HepG2 (cell line): ENCODE results near the gene NT5DC4. TPM values are rescaled to one million over a fixed set of nuclear protein-coding genes. Genes with fewer than 3 reads are reported as not detected.
A peak's percentile ranks its signal among the peaks of the same experiment; 100 is the strongest.

Experiments used
- ASH2L ChIP-seq: fragments of 300-600, 200-600 bp; sonication (generic); IDR thresholded peaks from 2 replicates; pipeline ENCODE4 v1.7.0; 2017; ENCODE audit warnings: low read depth, mild to moderate bottlenecking, moderate library complexity, mixed read lengths, low read length; ENCODE audit not compliant: insufficient read length
- ATAD3A ChIP-seq: sonication (generic); formaldehyde crosslinking; IDR thresholded peaks from 2 replicates; pipeline ENCODE4 v1.4.0; 2020; ENCODE audit warnings: missing genetic modification reagents
- CC2D1A ChIP-seq: sonication (generic); formaldehyde crosslinking; IDR thresholded peaks from 2 replicates; pipeline ENCODE4 v1.8.1; 2023; ENCODE audit warnings: mild to moderate bottlenecking, missing genetic modification reagents
- CCDC6 ChIP-seq: sonication (generic); formaldehyde crosslinking; IDR thresholded peaks from 2 replicates; pipeline ENCODE4 v1.8.1; 2022; ENCODE audit warnings: mild to moderate bottlenecking, missing genetic modification reagents, moderate library complexity
- EED ChIP-seq: sonication (generic); formaldehyde crosslinking; IDR thresholded peaks from 2 replicates; pipeline ENCODE4 v1.5.0; 2020; ENCODE audit warnings: mild to moderate bottlenecking, missing genetic modification reagents
- FOXC1 ChIP-seq: sonication (generic); formaldehyde crosslinking; IDR thresholded peaks from 2 replicates; pipeline ENCODE4 v1.8.0; 2022; ENCODE audit warnings: mild to moderate bottlenecking, missing genetic modification reagents, borderline replicate concordance
- KLF16 ChIP-seq, 2 experiments: sonication (generic) in 1 of 2; formaldehyde crosslinking in 1 of 2; IDR thresholded peaks; 2 replicates each; pipeline versions ENCODE4 v1.6.1 to v1.8.0; 2016 to 2023; ENCODE audit warnings: missing genetic modification reagents in 2 of 2, missing compliant biosample characterization in 1 of 2
- MED1 ChIP-seq: sonication (generic); formaldehyde crosslinking; IDR thresholded peaks from 2 replicates; pipeline ENCODE4 v1.4.0; 2020; ENCODE audit warnings: missing genetic modification reagents
- RBFOX2 ChIP-seq: fragments of 200-400 bp; formaldehyde crosslinking; IDR thresholded peaks from 2 replicates; pipeline ENCODE4 v1.6.1; 2017; ENCODE audit warnings: low read depth, mild to moderate bottlenecking, low read length
- SAFB2 ChIP-seq: sonication (generic); formaldehyde crosslinking; IDR thresholded peaks from 2 replicates; pipeline ENCODE4 v1.5.1; 2020; ENCODE audit warnings: missing genetic modification reagents, low read depth, mild to moderate bottlenecking, borderline replicate concordance
- SOX5 ChIP-seq: IDR thresholded peaks from 2 replicates; pipeline ENCODE4 v1.6.1; 2016; ENCODE audit warnings: borderline replicate concordance
- ZBTB42 ChIP-seq: sonication (generic); formaldehyde crosslinking; IDR thresholded peaks from 2 replicates; pipeline ENCODE4 v1.5.0; 2020; ENCODE audit warnings: mild to moderate bottlenecking, missing genetic modification reagents
- ZNF292 ChIP-seq: sonication (generic); formaldehyde crosslinking; IDR thresholded peaks from 2 replicates; pipeline ENCODE4 v1.8.1; 2022; ENCODE audit warnings: mild to moderate bottlenecking, low read depth, missing genetic modification reagents, borderline replicate concordance
- ZNF607 ChIP-seq: sonication (generic); formaldehyde crosslinking; IDR thresholded peaks from 2 replicates; pipeline ENCODE4 v1.5.1; 2020; ENCODE audit warnings: missing genetic modification reagents, mild to moderate bottlenecking, borderline replicate concordance
- ZNF720 ChIP-seq: sonication (generic); formaldehyde crosslinking; IDR thresholded peaks from 2 replicates; pipeline ENCODE4 v1.4.0; 2020; ENCODE audit warnings: missing genetic modification reagents
- ZNF749 ChIP-seq: sonication (generic); formaldehyde crosslinking; IDR thresholded peaks from 2 replicates; pipeline ENCODE4 v1.8.0; 2022; ENCODE audit warnings: mild to moderate bottlenecking, missing genetic modification reagents, moderate library complexity, borderline replicate concordance
- polyA plus RNA-seq, 8 experiments: library from polyadenylated mRNA; depleted of rRNA in 3 of 8; stranded (reverse) in 7 of 8; unstranded in 1 of 8; fragments of >200 nt; fragmentation: Illumina TruSeq in 4 of 8; extraction: Trizol in 4 of 8; gene quantifications; 2 replicates each; pipeline versions ENCODE4 v1.2.1 to v1.2.3, GENCODE V29; 2011 to 2016; ENCODE audit warnings: low read depth in 4 of 8, missing spikeins in 1 of 8, mixed read lengths in 1 of 8; ENCODE audit not compliant: insufficient read depth in 1 of 8
- total RNA-seq, 5 experiments: library from RNA; depleted of rRNA; stranded (reverse); fragments of >200 nt; fragmentation: Illumina TruSeq; extraction: Trizol; gene quantifications; 2 replicates each; pipeline ENCODE4 v1.2.3, GENCODE V29; 2016; ENCODE audit warnings: low read depth in 1 of 5
- TF ChIP-seq, protein P1 (sequence below): sonication (generic); formaldehyde crosslinking; IDR thresholded peaks from 2 replicates; pipeline ENCODE4 v1.4.0; 2020; ENCODE audit warnings: missing genetic modification reagents
- TF ChIP-seq, protein P2 (sequence below): sonication (generic); formaldehyde crosslinking; IDR thresholded peaks from 2 replicates; pipeline ENCODE4 v1.5.0; 2020; ENCODE audit warnings: mild to moderate bottlenecking, missing genetic modification reagents, borderline replicate concordance
- TF ChIP-seq, protein P3 (sequence below): IDR thresholded peaks from 2 replicates; pipeline ENCODE4 v1.6.1; 2016
- TF ChIP-seq, protein P4 (sequence below): sonication (generic); formaldehyde crosslinking; IDR thresholded peaks from 2 replicates; pipeline ENCODE4 v1.4.0; 2020; ENCODE audit warnings: missing genetic modification reagents

NT5DC4 gene
- total and polyA plus RNA-seq, 2 of the 13 experiments (the other 11 are each of a cell fraction or from before 2014, with no cell fraction given): 0.04 to 4.2 TPM

DNA sequence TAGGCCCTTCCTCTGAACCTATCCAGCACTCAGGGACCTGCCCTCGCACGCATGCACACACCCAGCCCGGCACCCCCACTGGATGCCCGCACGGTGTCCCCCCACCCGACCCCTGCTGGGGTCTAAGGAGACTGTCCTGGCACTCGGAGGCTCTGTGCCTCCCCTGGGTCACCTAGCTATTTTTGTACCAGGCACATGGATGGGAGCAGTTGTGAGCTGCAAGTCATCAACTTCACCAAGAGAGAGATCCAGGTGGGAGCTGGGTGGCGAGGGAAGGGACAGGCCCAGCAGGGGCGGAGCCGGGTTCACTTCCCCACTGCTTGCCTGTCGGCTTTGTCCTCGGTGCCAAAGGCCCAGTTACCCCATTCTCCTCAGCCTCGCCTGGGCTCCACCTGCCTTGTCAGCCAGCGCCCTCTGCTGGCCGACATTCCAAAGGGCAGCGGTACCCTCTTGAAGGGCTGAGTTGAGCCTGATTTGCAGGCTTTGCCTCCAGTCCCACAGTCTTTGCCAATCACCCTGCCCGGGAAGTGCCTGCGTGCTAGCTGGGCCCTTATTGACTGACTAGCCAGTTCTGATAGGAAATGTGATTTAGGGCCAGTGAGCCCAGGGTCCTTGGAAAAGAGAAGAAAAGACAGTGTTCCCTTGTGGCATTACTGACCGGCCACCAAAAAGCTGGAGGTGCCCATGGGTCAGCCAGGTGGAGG lies 5.8 kb downstream of the NT5DC4 start (continued):
- TF ChIP-seq, protein P1, sequence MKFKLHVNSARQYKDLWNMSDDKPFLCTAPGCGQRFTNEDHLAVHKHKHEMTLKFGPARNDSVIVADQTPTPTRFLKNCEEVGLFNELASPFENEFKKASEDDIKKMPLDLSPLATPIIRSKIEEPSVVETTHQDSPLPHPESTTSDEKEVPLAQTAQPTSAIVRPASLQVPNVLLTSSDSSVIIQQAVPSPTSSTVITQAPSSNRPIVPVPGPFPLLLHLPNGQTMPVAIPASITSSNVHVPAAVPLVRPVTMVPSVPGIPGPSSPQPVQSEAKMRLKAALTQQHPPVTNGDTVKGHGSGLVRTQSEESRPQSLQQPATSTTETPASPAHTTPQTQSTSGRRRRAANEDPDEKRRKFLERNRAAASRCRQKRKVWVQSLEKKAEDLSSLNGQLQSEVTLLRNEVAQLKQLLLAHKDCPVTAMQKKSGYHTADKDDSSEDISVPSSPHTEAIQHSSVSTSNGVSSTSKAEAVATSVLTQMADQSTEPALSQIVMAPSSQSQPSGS (CRISPR knock-in tag): peak; percentile 84
- TF ChIP-seq MED1 (peak; percentile 53; the same call in 1 of the 2 replicates), SOX5 (CRISPR knock-in tag) (peak; percentile 72), FOXC1 (CRISPR knock-in tag) (no peak), ATAD3A (CRISPR knock-in tag) (no peak), SAFB2 (CRISPR knock-in tag) (no peak; the same call in 1 of the 2 replicates), ZNF292 (CRISPR knock-in tag) (peak; percentile 79), EED (CRISPR knock-in tag) (0 out of 2 replicates have a peak, but pooled peaks have one; percentile 60), ZNF749 (CRISPR knock-in tag) (no peak), CCDC6 (CRISPR knock-in tag) (no peak; the same call in 1 of the 2 replicates), ZNF720 (CRISPR knock-in tag) (peak; percentile 9; the same call in 1 of the 2 replicates), ZNF607 (CRISPR knock-in tag) (0 out of 2 replicates have a peak, but pooled peaks have one; percentile 26), ZBTB42 (CRISPR knock-in tag) (peak; percentile 60; the same call in 1 of the 2 replicates), KLF16 (CRISPR knock-in tag; IDR thresholded peaks at IDR 0.05) (peak in 1 of 2 experiments; percentile 73; a peak in 1 of 4 replicates), ASH2L (peak; percentile 57), RBFOX2 (no peak), CC2D1A (no peak)
- TF ChIP-seq, protein P2, sequence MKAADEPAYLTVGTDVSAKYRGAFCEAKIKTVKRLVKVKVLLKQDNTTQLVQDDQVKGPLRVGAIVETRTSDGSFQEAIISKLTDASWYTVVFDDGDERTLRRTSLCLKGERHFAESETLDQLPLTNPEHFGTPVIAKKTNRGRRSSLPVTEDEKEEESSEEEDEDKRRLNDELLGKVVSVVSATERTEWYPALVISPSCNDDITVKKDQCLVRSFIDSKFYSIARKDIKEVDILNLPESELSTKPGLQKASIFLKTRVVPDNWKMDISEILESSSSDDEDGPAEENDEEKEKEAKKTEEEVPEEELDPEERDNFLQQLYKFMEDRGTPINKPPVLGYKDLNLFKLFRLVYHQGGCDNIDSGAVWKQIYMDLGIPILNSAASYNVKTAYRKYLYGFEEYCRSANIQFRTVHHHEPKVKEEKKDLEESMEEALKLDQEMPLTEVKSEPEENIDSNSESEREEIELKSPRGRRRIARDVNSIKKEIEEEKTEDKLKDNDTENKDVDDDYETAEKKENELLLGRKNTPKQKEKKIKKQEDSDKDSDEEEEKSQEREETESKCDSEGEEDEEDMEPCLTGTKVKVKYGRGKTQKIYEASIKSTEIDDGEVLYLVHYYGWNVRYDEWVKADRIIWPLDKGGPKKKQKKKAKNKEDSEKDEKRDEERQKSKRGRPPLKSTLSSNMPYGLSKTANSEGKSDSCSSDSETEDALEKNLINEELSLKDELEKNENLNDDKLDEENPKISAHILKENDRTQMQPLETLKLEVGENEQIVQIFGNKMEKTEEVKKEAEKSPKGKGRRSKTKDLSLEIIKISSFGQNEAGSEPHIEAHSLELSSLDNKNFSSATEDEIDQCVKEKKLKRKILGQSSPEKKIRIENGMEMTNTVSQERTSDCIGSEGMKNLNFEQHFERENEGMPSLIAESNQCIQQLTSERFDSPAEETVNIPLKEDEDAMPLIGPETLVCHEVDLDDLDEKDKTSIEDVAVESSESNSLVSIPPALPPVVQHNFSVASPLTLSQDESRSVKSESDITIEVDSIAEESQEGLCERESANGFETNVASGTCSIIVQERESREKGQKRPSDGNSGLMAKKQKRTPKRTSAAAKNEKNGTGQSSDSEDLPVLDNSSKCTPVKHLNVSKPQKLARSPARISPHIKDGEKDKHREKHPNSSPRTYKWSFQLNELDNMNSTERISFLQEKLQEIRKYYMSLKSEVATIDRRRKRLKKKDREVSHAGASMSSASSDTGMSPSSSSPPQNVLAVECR: peak; percentile 29; the same call in 1 of the 2 replicates
- TF ChIP-seq, protein P3, sequence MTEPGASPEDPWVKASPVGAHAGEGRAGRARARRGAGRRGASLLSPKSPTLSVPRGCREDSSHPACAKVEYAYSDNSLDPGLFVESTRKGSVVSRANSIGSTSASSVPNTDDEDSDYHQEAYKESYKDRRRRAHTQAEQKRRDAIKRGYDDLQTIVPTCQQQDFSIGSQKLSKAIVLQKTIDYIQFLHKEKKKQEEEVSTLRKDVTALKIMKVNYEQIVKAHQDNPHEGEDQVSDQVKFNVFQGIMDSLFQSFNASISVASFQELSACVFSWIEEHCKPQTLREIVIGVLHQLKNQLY (CRISPR knock-in tag): peak; percentile 35; the same call in 1 of the 2 replicates
- TF ChIP-seq, protein P4, sequence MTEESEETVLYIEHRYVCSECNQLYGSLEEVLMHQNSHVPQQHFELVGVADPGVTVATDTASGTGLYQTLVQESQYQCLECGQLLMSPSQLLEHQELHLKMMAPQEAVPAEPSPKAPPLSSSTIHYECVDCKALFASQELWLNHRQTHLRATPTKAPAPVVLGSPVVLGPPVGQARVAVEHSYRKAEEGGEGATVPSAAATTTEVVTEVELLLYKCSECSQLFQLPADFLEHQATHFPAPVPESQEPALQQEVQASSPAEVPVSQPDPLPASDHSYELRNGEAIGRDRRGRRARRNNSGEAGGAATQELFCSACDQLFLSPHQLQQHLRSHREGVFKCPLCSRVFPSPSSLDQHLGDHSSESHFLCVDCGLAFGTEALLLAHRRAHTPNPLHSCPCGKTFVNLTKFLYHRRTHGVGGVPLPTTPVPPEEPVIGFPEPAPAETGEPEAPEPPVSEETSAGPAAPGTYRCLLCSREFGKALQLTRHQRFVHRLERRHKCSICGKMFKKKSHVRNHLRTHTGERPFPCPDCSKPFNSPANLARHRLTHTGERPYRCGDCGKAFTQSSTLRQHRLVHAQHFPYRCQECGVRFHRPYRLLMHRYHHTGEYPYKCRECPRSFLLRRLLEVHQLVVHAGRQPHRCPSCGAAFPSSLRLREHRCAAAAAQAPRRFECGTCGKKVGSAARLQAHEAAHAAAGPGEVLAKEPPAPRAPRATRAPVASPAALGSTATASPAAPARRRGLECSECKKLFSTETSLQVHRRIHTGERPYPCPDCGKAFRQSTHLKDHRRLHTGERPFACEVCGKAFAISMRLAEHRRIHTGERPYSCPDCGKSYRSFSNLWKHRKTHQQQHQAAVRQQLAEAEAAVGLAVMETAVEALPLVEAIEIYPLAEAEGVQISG: peak; percentile 69; the same call in 1 of the 2 replicates
